ENCODE measurements around the gene RIC3. TPM values are rescaled to one million over a fixed set of nuclear protein-coding genes. Genes with fewer than 3 reads are reported as not detected.
A peak's percentile ranks its signal among the peaks of the same experiment; 100 is the strongest.

The RIC3 gene
- total and polyA plus RNA-seq, 2 donors (not counting 3 experiments of a cell fraction or from before 2014, with no cell fraction given) = not detected

- H3K27ac ChIP-seq (ENCODE audit: insufficient read depth, low read depth, low read length) = no peak overlapping the region
- no peaks in the 10 kb centered on the region for H3K36me3 ChIP-seq (ENCODE audit: control insufficient read depth in 2 of 2, extremely low read depth in 1 of 2, insufficient read depth in 2 of 2, low read length in 2 of 2)
- H3K79me2 ChIP-seq (ENCODE audit: control insufficient read depth, insufficient read depth, low read length) = no peaks in the 10 kb centered on the region
- no peak for TF ChIP-seq GATA2 (IDR thresholded peaks at IDR 0.05; ENCODE audit: insufficient read depth, insufficient read length, low read depth, low read length)
- TF ChIP-seq MYC (IDR thresholded peaks at IDR 0.05; ENCODE audit: low read depth, low read length) = no peak
- TF ChIP-seq JUN (IDR thresholded peaks at IDR 0.05; ENCODE audit: borderline replicate concordance, insufficient read depth, insufficient read length, low read depth) = no peak
- no peak for TF ChIP-seq EZH2 (IDR thresholded peaks at IDR 0.05; ENCODE audit: borderline replicate concordance, low read depth, low read length, severe bottlenecking)
- no peak for TF ChIP-seq POLR2A (IDR thresholded peaks at IDR 0.05; ENCODE audit: low read depth, low read length)
- no peak overlapping the region for H3K4me2 ChIP-seq (ENCODE audit: insufficient read depth, low read length)
- intact Hi-C loops (cut with micrococcal nuclease) (no loop called here), dilution Hi-C loops (cut with MboI; ENCODE audit: extremely low pct_ligation_motif_present, low sequenced_read_pairs) (no loop called here)
- H3K4me3 ChIP-seq (replicated peaks in 1 of 3; ENCODE audit: insufficient read depth in 1 of 3, low read depth in 1 of 3, low read length in 3 of 3) = no peak overlapping the region
- FAIRE-seq = no peak
- ChIA-PET POLR2A (no interaction called here), CTCF (interaction anchor here (1.0 to 20.3 kb wide), 11 partner anchors 9 to 1004 kb away, joined by 3 to 822 read pairs (median 9); no protein-coding TSS in a partner anchor)
- no peaks in the 10 kb centered on the region for H3K27me3 ChIP-seq (ENCODE audit: control insufficient read depth in 2 of 2, insufficient read depth in 2 of 2, low read length in 2 of 2)
- DNase-seq (ENCODE audit: low read depth, low spot score) = no peak
- no peaks in the 10 kb centered on the region for H4K20me1 ChIP-seq (replicated peaks; ENCODE audit: control insufficient read depth, extremely low read depth, insufficient read depth, low read length)
- no peaks in the 10 kb centered on the region for H3K9me1 ChIP-seq (replicated peaks; ENCODE audit: control insufficient read depth, extremely low read depth, insufficient read depth, low read length)
- H3K4me1 ChIP-seq (ENCODE audit: control insufficient read depth, extremely low read depth, insufficient read depth, low read length) = no peaks in the 10 kb centered on the region
- H3K9ac ChIP-seq (replicated peaks; ENCODE audit: extremely low read depth, insufficient read depth, low read length) = no peak overlapping the region
- no peak overlapping the region for H2AFZ ChIP-seq (ENCODE audit: low read depth, low read length)
- BruUV-seq (replicated peaks) = no TSS peak
- H3K9me3 ChIP-seq (replicated peaks; ENCODE audit: control insufficient read depth, insufficient read depth, low read length) = no peaks in the 10 kb centered on the region
These were observed 68.7 kb downstream of the RIC3 start for GRCh38 chr11:8100158-8100557.

GRCh38 chr11:8099291-8099899 is 69.4 kb downstream of the RIC3 start:
- no peaks in the 10 kb centered on the region for H4K20me1 ChIP-seq (replicated peaks; ENCODE audit: control insufficient read depth, extremely low read depth, insufficient read depth, low read length)
- intact Hi-C loops (cut with micrococcal nuclease) = loop anchor here (1.0 to 10.0 kb wide), 4 partner anchors 66 to 405 kb away; no protein-coding TSS in a partner anchor
- no peaks in the 10 kb centered on the region for H3K79me2 ChIP-seq (ENCODE audit: control insufficient read depth, insufficient read depth, low read length)
- DNase-seq (ENCODE audit: low read depth, low spot score) (peak; percentile 87), FAIRE-seq (peak; percentile 88)
- H3K4me1 ChIP-seq (ENCODE audit: control insufficient read depth, extremely low read depth, insufficient read depth, low read length) = no peaks in the 10 kb centered on the region
- no peaks in the 10 kb centered on the region for H3K36me3 ChIP-seq (ENCODE audit: control insufficient read depth in 2 of 2, extremely low read depth in 1 of 2, insufficient read depth in 2 of 2, low read length in 2 of 2)
- H3K9ac ChIP-seq (replicated peaks; ENCODE audit: extremely low read depth, insufficient read depth, low read length) = no peak overlapping the region
- BruUV-seq (replicated peaks) = no TSS peak
- no peaks in the 10 kb centered on the region for H3K27me3 ChIP-seq (ENCODE audit: control insufficient read depth in 2 of 2, insufficient read depth in 2 of 2, low read length in 2 of 2)
- dilution Hi-C loops (cut with MboI; ENCODE audit: extremely low pct_ligation_motif_present, low sequenced_read_pairs) = no loop called here
- no peak overlapping the region for H3K4me3 ChIP-seq (replicated peaks in 1 of 3; ENCODE audit: insufficient read depth in 1 of 3, low read depth in 1 of 3, low read length in 3 of 3)
- no peak overlapping the region for H3K4me2 ChIP-seq (ENCODE audit: insufficient read depth, low read length)
- POLR2A ChIA-PET = interaction anchor here (1.1 kb wide), 1 partner anchor 93 kb away, joined by 7 read pairs; no protein-coding TSS in a partner anchor
- TF ChIP-seq JUN (IDR thresholded peaks at IDR 0.05; ENCODE audit: borderline replicate concordance, insufficient read depth, insufficient read length, low read depth) = no peak
- TF ChIP-seq MAX (IDR thresholded peaks at IDR 0.05; ENCODE audit: insufficient read depth, insufficient read length) = no peak
- peak; percentile 68 to 76 for TF ChIP-seq CTCF (IDR thresholded peaks at IDR 0.05; ENCODE audit: extremely low read depth in 1 of 2, insufficient read depth in 1 of 2, low read depth in 1 of 2, low read length in 2 of 2)
- TF ChIP-seq EZH2 (IDR thresholded peaks at IDR 0.05; ENCODE audit: borderline replicate concordance, low read depth, low read length, severe bottlenecking) = no peak
- no peaks in the 10 kb centered on the region for H3K9me3 ChIP-seq (replicated peaks; ENCODE audit: control insufficient read depth, insufficient read depth, low read length)
- H3K9me1 ChIP-seq (replicated peaks; ENCODE audit: control insufficient read depth, extremely low read depth, insufficient read depth, low read length) = no peaks in the 10 kb centered on the region
- no peak overlapping the region for H3K27ac ChIP-seq (ENCODE audit: insufficient read depth, low read depth, low read length)
- CTCF ChIA-PET = interaction anchor here (0.6 to 20.3 kb wide), 47 partner anchors 9 to 1287 kb away, joined by 3 to 822 read pairs (median 6); partner anchors contain the start of genes EIF3F, LMO1 and TUB
- H2AFZ ChIP-seq (ENCODE audit: low read depth, low read length) = no peak overlapping the region
